Central memory CD8-positive, alpha-beta T cell (primary cell): Measurements from ENCODE around the gene CEBPE.

Experiments used
- ATAC-seq: fragments of 150-1000 bp; cut with Tn5 transposase; replicated peaks from 2 replicates; pipeline ENCODE4 v1.10.0; 2022; ENCODE audit warnings: mild to moderate bottlenecking, moderate FRiP score, moderate number of reproducible peaks; ENCODE audit not compliant: poor library complexity, severe bottlenecking; ENCODE audit errors: extremely low read depth
- DNase-seq, 2 donors: peaks; one replicate each; pipeline ENCODE4 v3.0.0; 2021; ENCODE audit warnings: low spot score in 2 of 2
- H3K27ac Mint-ChIP-seq: one replicate; pipeline ENCODE4 v1.8.0; 2022; ENCODE audit warnings: low read depth, mild to moderate bottlenecking, moderate library complexity, mixed read lengths
- H3K27me3 Mint-ChIP-seq: one replicate; pipeline ENCODE4 v1.8.0; 2022; ENCODE audit warnings: mixed read lengths
- H3K36me3 Mint-ChIP-seq: one replicate; pipeline ENCODE4 v1.8.0; 2022; ENCODE audit warnings: mild to moderate bottlenecking, moderate library complexity, mixed read lengths; ENCODE audit not compliant: insufficient read depth
- H3K4me1 Mint-ChIP-seq: one replicate; pipeline ENCODE4 v1.8.0; 2022; ENCODE audit warnings: mixed read lengths
- H3K4me3 Mint-ChIP-seq: one replicate; pipeline ENCODE4 v1.8.0; 2022; ENCODE audit warnings: mild to moderate bottlenecking, moderate library complexity, mixed read lengths
- H3K9me3 Mint-ChIP-seq: one replicate; pipeline ENCODE4 v1.8.0; 2022; ENCODE audit warnings: mixed read lengths

Gene CEBPE

DNA sequence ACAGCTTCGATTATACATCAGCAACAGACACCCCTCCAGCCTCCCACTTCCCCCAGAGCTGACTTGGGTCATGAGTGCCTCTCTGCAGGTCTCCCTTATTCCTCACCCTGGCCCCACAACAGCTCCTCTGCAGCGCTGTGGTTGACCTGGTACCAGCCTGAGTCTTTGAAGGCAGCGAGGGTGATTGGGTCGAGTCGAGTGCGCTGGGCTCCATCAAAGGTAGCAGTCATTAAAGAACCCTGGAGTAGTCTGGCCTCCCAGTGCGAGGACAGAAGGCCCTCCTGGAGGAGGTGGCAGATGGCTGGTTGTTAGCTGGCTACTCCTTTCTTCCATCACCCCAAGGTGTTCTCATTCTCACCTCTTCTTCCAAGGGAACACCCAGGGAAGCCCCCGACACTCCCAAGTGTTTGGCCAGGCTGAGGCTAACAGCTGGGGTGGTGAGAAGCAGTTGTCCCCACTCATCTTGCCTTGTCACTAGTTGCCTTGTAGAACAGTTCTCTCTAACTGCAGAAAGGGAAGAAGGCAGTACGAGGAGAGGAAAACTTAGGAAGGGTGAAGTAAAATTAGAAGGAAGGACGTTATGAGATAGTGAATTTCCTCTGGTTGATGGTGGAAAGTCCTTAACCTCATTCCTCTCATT is 16.9 kb downstream of the CEBPE start:
- no peaks in the 10 kb centered on the region for H3K9me3 Mint-ChIP-seq
- H3K27me3 Mint-ChIP-seq, result peaks cover 7% of the 10 kb centered on the region
- H3K36me3 Mint-ChIP-seq, result peaks cover 24% of the 10 kb centered on the region
- H3K4me3 Mint-ChIP-seq, result no peak overlapping the region
- no peak for ATAC-seq
- peaks cover 17% of the 10 kb centered on the region for H3K4me1 Mint-ChIP-seq
- H3K27ac Mint-ChIP-seq, result no peak overlapping the region
- DNase-seq, result no peak

DNA sequence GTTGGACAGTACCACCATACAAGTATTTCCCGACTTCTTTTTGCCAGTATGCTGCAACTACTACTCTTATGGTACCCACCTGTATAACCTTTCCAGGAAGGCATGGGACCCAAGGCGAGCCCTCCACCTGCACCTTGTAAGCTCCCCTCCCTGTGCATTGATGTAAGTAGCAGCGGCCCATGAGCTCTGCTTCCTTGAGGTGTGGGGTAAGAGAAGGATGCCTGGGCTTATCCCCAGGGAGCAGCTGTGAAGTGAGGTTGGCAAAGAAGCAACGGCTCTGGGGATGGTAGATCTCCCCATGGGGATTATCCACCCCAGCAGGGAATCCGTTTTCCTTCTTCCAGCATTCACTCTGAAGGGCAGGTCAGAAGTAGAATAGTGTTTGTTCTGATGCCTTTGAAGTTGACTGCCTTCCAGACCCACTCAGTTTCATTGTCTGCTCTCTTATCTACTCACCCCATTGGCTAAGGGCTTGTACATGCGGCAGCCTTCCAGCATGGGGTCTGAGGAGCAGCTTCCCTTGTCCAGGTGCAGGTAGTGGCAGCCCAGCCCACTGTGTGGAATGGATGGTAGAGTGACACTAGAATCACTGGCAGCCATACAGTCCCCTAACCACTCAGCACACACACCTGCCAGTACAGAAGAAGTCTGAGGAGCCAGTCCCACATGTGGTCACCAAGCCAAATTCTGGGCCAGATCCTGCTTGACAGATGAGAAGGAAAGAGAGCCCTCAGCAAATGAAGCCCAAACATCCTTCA is 17.7 kb downstream of the CEBPE start:
- Mint-ChIP-seq H3K36me3 (peaks cover 27% of the 10 kb centered on the region), H3K27me3 (peaks cover 7% of the 10 kb centered on the region), H3K4me1 (peaks cover 17% of the 10 kb centered on the region), H3K9me3 (no peaks in the 10 kb centered on the region), H3K27ac (no peak overlapping the region), H3K4me3 (no peak overlapping the region)
- ATAC-seq (no peak), DNase-seq (no peak)

DNA sequence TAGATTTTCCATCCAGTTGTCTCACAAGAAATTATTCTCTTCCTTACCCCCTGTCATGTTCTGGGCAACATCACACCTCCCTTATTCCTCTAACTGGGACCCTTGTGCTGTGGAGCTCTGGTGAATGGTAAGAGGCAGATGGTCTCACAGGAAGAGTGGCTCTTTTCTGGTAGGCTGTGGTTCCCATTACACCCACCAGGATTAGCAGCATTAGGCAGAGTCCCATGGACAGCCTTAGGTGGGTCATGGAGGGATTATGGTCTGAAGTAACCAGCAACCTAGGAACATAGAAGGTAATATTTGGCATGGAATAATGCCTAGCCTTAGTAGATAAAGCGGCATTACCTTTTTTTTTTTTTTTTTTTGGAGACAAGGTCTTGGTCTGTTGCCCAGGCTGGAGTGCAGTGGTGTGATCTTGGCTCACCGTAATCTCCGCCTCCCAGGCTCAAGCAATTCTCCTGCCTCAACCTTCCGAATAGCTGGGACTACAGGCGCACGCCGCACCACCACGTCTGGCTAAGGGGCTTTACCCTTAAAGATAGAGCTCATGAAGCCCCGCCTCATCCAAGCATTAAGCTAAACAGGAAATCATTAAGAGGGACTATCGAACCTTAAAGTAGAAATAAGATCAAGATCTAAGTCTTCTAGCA is 19.7 kb downstream of the CEBPE start:
- peaks cover 4% of the 10 kb centered on the region for H3K27me3 Mint-ChIP-seq
- peaks cover 17% of the 10 kb centered on the region for H3K4me1 Mint-ChIP-seq

DNA sequence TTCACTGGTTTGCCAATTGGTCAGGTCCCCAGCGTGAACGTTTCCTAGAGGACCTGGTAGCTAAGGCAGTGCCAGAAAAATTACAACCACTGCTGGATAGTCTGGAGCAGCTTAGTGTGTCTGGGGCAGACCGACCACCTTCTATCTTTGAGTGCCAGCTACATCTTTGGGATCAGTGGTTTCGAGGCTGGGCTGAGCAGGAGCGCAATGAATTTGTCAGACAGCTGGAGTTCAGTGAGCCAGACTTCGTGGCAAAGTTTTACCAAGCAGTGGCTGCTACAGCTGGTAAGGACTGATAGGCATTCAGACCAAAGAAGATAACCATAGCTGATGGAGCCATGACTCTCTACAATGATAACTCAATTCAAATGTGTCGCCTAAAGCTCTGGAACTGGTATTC is 21.3 kb downstream of the CEBPE start:
- Mint-ChIP-seq H3K4me1 (peaks cover 17% of the 10 kb centered on the region), H3K36me3 (peaks cover 26% of the 10 kb centered on the region), H3K9me3 (no peaks in the 10 kb centered on the region), H3K4me3 (no peak overlapping the region), H3K27ac (no peak overlapping the region), H3K27me3 (no peaks in the 10 kb centered on the region)
- DNase-seq, result no peak
- no peak for ATAC-seq

More for the DNA sequence above, 19.7 kb downstream of the CEBPE start:
- no peaks in the 10 kb centered on the region for H3K9me3 Mint-ChIP-seq
- H3K27ac Mint-ChIP-seq, result no peak overlapping the region
- no peak for DNase-seq
- ATAC-seq, result no peak
- H3K36me3 Mint-ChIP-seq, result peaks cover 23% of the 10 kb centered on the region
- no peak overlapping the region for H3K4me3 Mint-ChIP-seq

DNA sequence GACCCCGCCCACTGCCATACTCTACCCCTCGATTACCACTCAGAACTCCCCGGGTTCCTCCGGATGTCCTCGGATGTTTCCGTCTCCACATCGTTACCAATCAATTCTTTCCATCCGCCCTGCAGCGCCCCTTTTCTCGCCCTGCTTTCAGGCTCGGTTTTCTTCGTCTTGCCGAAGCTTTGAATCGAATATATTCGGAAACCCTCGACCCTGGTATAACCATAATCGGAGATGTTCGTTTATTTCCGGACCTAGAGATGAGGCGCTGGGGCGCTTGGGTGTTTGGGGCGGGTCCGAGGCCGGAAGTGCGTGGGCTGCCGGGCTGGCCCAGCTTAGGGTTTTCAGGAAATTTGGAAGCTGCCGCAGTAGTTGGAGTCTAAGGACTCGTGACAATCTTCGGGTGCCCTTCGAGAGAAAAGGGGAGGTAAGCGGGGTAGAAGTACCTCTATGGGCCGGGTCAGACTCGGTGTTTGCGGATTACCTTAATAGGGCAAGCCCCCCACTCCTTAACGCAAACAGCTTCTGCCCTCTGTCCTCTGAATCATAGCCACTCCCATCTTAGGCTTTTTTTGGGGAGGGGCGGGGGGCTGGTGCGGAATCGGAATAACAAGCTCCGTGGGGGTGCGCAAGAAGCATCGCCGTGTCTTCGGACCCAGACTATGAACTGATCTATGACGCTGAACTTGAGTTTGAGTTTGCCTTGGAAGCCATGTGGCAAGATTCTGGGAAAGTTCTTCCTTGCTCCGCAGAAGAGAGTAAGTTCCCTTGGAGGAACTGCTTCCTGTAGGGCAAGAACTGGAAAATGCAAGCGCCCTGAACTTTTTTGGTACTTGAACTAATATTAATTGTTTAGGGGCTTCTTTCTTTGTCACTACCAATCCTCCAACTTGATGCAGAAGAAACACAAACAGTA is 23.6 kb downstream of the CEBPE start, which contains the start of gene C14orf119:
C14orf119 (plus strand) TSS at position 310 of the 913 bp plus-strand sequence. CDS start 2,154 bp downstream, outside the sequence.
- H3K9me3 Mint-ChIP-seq, result no peaks in the 10 kb centered on the region
- peaks cover 22% of the 10 kb centered on the region for H3K4me1 Mint-ChIP-seq
- H3K36me3 Mint-ChIP-seq, result peaks cover 44% of the 10 kb centered on the region
- peak in 1 of 2 donors; percentile 100 for DNase-seq
- peak; percentile 88 for ATAC-seq
- no peak within 1 kb of the TSS for H3K27ac Mint-ChIP-seq
- no peak within 1 kb of the TSS for H3K4me3 Mint-ChIP-seq
- no peaks in the 10 kb centered on the region for H3K27me3 Mint-ChIP-seq

DNA sequence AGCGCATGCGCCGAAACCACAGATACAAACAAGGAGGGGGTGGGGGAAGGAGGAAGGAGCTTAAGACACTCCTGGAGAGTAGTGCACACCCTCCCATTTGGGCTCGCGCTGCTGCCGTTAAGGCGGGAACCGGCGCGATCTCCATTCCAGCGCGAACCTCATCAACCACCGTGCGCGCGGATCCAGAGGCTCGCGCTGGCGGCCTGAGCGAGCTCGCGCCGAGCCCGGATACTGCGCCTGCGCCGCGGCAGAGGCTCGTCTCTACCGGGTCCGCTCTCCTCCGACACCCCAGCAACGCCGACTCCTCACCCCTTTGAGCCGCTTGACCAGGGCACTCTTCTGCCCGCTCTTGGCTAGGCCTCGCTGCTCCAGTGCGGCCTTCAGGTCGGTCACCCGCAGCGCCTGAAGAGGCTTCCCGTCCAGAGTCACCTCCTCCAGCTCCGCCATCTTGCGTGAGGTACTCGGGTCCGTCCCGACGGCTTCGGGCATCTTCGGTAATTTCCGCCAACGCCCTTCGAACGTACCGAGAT is 24.3 kb downstream of the CEBPE start, which contains the start of gene ACIN1:
ACIN1 (minus strand) TSS at position 471 of the 530 bp plus-strand sequence; CDS start at position 447, 24 bp downstream.
- H3K9me3 Mint-ChIP-seq, result no peaks in the 10 kb centered on the region
- H3K36me3 Mint-ChIP-seq, result peaks cover 48% of the 10 kb centered on the region
- no peak within 1 kb of the TSS for H3K27ac Mint-ChIP-seq
- H3K27me3 Mint-ChIP-seq, result no peaks in the 10 kb centered on the region
- no peak within 1 kb of the TSS for H3K4me3 Mint-ChIP-seq
- ATAC-seq (peak; percentile 30), DNase-seq (peak in 1 of 2 donors; percentile 100)
- H3K4me1 Mint-ChIP-seq, result peaks cover 15% of the 10 kb centered on the region

DNA sequence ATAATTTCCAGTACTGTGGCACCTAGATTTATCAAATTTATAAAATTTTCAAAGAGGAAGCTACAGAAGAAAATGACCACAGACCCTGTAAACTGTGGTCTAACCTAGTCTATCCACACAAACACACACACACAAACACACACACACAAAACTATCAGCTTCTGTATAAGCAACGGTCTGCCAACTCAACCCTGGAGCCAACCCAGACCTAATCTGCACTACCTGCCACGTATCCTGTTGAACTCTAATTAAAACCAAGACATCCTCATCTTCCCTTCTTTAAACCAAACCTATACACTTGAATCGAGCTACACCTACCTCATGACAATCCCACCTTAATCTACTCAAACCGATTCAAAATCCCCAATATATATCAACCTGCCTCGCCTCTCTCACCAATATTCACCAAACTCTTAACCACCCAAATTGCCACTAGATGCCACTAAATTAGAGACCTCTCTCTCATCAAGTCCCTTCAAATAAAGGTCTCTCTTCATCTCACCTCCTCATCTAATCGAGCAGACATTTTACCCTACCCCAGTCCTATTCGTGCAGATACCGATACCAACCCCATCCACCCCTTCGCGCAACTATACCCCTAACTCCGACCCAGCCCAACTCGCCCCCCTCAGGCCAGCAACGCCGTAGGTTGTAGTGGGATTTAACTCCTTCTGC is 24.9 kb downstream of the CEBPE start:
- no peaks in the 10 kb centered on the region for H3K27me3 Mint-ChIP-seq
- no peak for ATAC-seq
- peaks cover 14% of the 10 kb centered on the region for H3K4me1 Mint-ChIP-seq
- H3K4me3 Mint-ChIP-seq, result no peak overlapping the region
- no peak overlapping the region for H3K27ac Mint-ChIP-seq
- peaks cover 51% of the 10 kb centered on the region for H3K36me3 Mint-ChIP-seq
- H3K9me3 Mint-ChIP-seq, result no peaks in the 10 kb centered on the region
- DNase-seq, result peak in 1 of 2 donors; percentile 53

DNA sequence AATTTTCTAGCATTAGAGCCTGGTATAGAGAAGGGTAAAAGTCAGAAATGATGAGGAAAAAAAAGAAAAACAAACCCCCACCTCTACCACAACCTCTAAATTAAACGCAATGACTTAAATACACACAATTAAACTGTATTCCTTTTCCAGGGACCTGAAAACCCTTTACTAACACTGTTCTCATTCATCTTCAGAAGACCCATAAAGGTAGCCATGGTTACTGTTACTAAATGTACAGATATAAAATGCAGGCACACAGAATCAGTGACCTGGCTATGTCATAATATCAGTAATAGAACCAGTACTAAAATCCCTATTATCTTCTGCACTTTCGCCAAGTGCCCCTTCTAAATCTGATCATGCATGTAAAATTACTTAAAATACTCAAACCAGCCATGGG is 25.5 kb downstream of the CEBPE start:
- H3K27ac Mint-ChIP-seq, result no peak overlapping the region
- no peak overlapping the region for H3K4me3 Mint-ChIP-seq
- no peaks in the 10 kb centered on the region for H3K9me3 Mint-ChIP-seq
- no peak for DNase-seq
- ATAC-seq, result no peak
- no peaks in the 10 kb centered on the region for H3K27me3 Mint-ChIP-seq
- peaks cover 13% of the 10 kb centered on the region for H3K4me1 Mint-ChIP-seq
- H3K36me3 Mint-ChIP-seq, result peaks cover 52% of the 10 kb centered on the region

DNA sequence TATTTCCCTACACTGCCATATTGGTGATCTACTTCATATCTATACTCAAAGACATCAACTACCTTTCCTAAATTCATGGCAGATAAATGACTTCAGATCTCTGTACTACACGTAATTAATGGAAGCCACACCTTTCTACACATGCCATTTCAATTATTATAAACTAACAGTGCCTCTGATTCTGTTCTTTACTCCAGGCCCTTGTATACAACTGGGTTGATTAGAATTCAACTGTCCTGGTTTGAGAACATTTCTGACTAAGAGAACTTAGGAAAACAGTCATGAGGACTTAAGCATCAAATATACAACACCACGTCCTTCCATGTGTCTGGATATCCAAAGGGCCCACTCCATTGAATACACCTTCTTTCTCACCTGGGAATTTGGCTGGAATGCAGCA is 26.0 kb downstream of the CEBPE start:
- ATAC-seq (no peak), DNase-seq (no peak)
- Mint-ChIP-seq H3K4me3 (no peak overlapping the region), H3K36me3 (peaks cover 53% of the 10 kb centered on the region), H3K27me3 (no peaks in the 10 kb centered on the region), H3K4me1 (peaks cover 13% of the 10 kb centered on the region), H3K27ac (no peak overlapping the region), H3K9me3 (no peaks in the 10 kb centered on the region)

DNA sequence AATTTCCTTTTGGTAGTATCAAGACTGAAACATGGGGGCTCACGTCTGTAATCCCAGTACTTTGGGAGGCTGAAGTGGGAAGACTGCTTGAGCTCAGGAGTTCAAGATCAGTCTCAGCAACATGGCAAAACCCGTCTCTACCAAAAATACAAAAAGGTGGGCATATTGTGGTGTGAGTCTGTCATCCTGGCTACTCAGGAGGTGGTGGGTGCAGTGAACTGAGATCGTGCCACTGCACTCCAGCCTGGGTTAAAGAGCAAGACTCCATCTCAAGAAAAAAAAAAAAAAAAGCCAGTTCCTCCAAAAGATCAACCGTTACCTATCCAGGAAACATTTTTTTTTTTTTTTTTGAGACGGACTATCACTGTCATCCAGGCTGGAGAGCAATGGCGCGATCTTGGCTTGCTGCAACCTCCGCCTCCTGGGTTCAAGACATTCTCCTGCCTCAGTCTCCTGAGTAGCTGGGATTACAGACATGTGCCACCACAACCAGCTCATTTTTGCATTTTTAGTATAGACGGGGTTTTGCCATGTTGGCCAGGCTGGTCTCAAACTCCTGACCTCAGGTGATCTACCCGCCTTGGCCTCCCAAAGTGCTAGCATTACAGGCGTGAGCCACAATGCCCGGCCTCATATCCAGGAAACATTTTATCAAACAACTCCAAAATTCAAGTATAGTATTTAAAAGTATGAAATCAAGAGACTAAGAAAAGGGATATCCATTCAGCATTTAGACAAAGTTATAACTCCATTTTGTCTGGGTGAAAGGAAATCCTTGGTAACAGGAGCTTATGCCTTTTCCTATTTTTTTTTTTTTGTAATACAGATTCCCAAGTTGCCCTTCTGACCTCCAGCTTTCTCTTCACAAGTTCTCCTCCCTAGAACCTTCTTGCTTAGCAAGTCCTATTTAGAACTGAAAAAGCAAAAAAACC is 27.5 kb downstream of the CEBPE start:
- DNase-seq (no peak), ATAC-seq (no peak)
- Mint-ChIP-seq H3K36me3 (peaks cover 59% of the 10 kb centered on the region), H3K4me3 (no peak overlapping the region), H3K27ac (no peak overlapping the region), H3K27me3 (no peaks in the 10 kb centered on the region), H3K4me1 (peaks cover 23% of the 10 kb centered on the region), H3K9me3 (no peaks in the 10 kb centered on the region)

DNA sequence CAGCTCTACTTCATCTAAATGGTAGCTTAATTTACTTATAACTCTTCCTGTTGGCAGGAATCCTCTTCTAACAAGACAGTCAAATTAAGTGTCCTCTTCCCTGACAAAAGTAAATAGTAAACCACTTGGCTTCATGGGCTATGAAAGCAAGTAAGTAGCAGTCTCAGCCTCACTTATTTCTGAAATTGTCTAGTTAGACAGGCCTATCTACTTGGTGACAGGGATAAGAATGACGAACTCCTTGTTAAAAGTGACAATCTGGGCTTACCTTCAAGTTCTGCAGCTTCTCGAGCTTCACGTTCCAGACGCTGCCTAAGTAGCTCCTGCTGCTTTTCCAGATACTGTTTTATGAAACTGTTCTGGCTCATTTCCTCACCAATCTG is 28.8 kb downstream of the CEBPE start:
- ATAC-seq (no peak), DNase-seq (no peak)
- Mint-ChIP-seq H3K27me3 (no peaks in the 10 kb centered on the region), H3K4me3 (no peak overlapping the region), H3K9me3 (no peaks in the 10 kb centered on the region), H3K4me1 (peaks cover 31% of the 10 kb centered on the region), H3K36me3 (peaks cover 71% of the 10 kb centered on the region), H3K27ac (no peak overlapping the region)
